TTC549 (cell line): ENCODE results near the gene GABRR3.

ENCODE experiments used
- FAIRE-seq: peaks from 2 replicates; lab custom pipeline; 2012; peaks lifted over from hg19 to GRCh38; lab: Jason Lieb, UNC

GABRR3 gene

GRCh38 chr3:97988784-97989568 lies 46.1 kb downstream of the GABRR3 start:
- FAIRE-seq = no peak

GRCh38 chr3:97987306-97987705 lies 47.8 kb downstream of the GABRR3 start:
- FAIRE-seq = no peak

- no peak for FAIRE-seq
Measured at GRCh38 chr3:97983933-97984491, 51.1 kb downstream of the GABRR3 start.

- no peak for FAIRE-seq
Measured at GRCh38 chr3:97981886-97982285, 53.2 kb downstream of the GABRR3 start.

- no peak for FAIRE-seq
Measured at GRCh38 chr3:97979610-97980009, 55.5 kb downstream of the GABRR3 start.

- FAIRE-seq = no peak
Measured at GRCh38 chr3:97975466-97975865, 59.6 kb downstream of the GABRR3 start.

GRCh38 chr3:97974996-97975395 lies 60.1 kb downstream of the GABRR3 start:
- FAIRE-seq = no peak

- FAIRE-seq = no peak
Measured at GRCh38 chr3:97972976-97973375, 62.1 kb downstream of the GABRR3 start.

- FAIRE-seq = no peak
Measured at GRCh38 chr3:97971679-97972567, 63.2 kb downstream of the GABRR3 start, which contains the start of gene RIOX2. RIOX2 (minus strand) TSS chr3:97972431; CDS start chr3:97967593, 4,838 bp downstream.

- FAIRE-seq = no peak
Measured at GRCh38 chr3:97970956-97971620, 64.0 kb downstream of the GABRR3 start.

GRCh38 chr3:97970156-97970555 lies 65.0 kb downstream of the GABRR3 start:
- no peak for FAIRE-seq

GRCh38 chr3:97969541-97969940 lies 65.6 kb downstream of the GABRR3 start:
- FAIRE-seq = no peak

GRCh38 chr3:97968376-97968775 lies 66.7 kb downstream of the GABRR3 start:
- no peak for FAIRE-seq

- FAIRE-seq = no peak
Measured at GRCh38 chr3:97967966-97968365, 67.1 kb downstream of the GABRR3 start.

- FAIRE-seq = no peak
Measured at GRCh38 chr3:97960993-97961766, 73.9 kb downstream of the GABRR3 start.

GRCh38 chr3:97960551-97960950 lies 74.6 kb downstream of the GABRR3 start:
- FAIRE-seq = no peak

GRCh38 chr3:97959872-97960271 lies 75.2 kb downstream of the GABRR3 start:
- FAIRE-seq = no peak

GRCh38 chr3:97958796-97959195 lies 76.3 kb downstream of the GABRR3 start:
- no peak for FAIRE-seq

- no peak for FAIRE-seq
Measured at GRCh38 chr3:97958396-97958795, 76.7 kb downstream of the GABRR3 start.

GRCh38 chr3:97957617-97958311 lies 77.4 kb downstream of the GABRR3 start:
- FAIRE-seq = no peak

- FAIRE-seq = no peak
Measured at GRCh38 chr3:97956051-97956450, 79.1 kb downstream of the GABRR3 start.
